Hematopoietic multipotent progenitor cell treated with erythropoietin and hydrocortisone succinate and interleukin-3 and kit ligand, for 15 days (in vitro differentiated cells): ENCODE results near the gene CCNDBP1.
A peak's percentile ranks its signal among the peaks of the same experiment; 100 is the strongest.
"Not testable (repeated sequence)": the region's sequence is repeated elsewhere in the genome, so short reads cannot be mapped to it uniquely, and the experiment has no call there.

ENCODE experiments used
- DNase-seq: peaks from one replicate; pipeline ENCODE4 v3.0.0-alpha.2; 2015; ENCODE audit warnings: low spot score

The CCNDBP1 gene

GRCh38 chr15:43185157-43186002 is at the start of gene CCNDBP1:
CCNDBP1 (plus strand) TSS chr15:43185403; CDS start chr15:43185499, 96 bp downstream.
- DNase-seq: peak; percentile 97

- DNase-seq: no peak
Measured at GRCh38 chr15:43143203-43143941, 41.8 kb upstream of the CCNDBP1 start.

- DNase-seq: no peak
Measured at GRCh38 chr15:43144512-43144911, 40.7 kb upstream of the CCNDBP1 start.

GRCh38 chr15:43146184-43146583 is 39.0 kb upstream of the CCNDBP1 start:
- DNase-seq: no peak

- DNase-seq: no peak
Measured at GRCh38 chr15:43150191-43150929, 34.8 kb upstream of the CCNDBP1 start.

GRCh38 chr15:43151688-43152087 is 33.5 kb upstream of the CCNDBP1 start:
- DNase-seq: no peak

- no peak for DNase-seq
Measured at GRCh38 chr15:43153269-43153668, 31.9 kb upstream of the CCNDBP1 start.

- DNase-seq: no peak
Measured at GRCh38 chr15:43165801-43166325, 19.3 kb upstream of the CCNDBP1 start.

- DNase-seq: not testable (repeated sequence)
Measured at GRCh38 chr15:43167261-43167660, 17.9 kb upstream of the CCNDBP1 start.

GRCh38 chr15:43168192-43169107 is 16.8 kb upstream of the CCNDBP1 start:
- no peak for DNase-seq

- DNase-seq: no peak
Measured at GRCh38 chr15:43169888-43170287, 15.3 kb upstream of the CCNDBP1 start.

GRCh38 chr15:43175656-43176309 is 9.4 kb upstream of the CCNDBP1 start:
- DNase-seq: not testable (repeated sequence)

- not testable (repeated sequence) for DNase-seq
Measured at GRCh38 chr15:43177147-43177546, 8.1 kb upstream of the CCNDBP1 start.

- DNase-seq: no peak
Measured at GRCh38 chr15:43183270-43183669, 1.9 kb upstream of the CCNDBP1 start.

GRCh38 chr15:43184407-43185124 is 637 bp upstream of the CCNDBP1 start:
- peak; percentile 69 for DNase-seq

- DNase-seq: peak; percentile 53
Measured at GRCh38 chr15:43186003-43186353, 775 bp downstream of the CCNDBP1 start.

GRCh38 chr15:43187544-43188155 is 2.4 kb downstream of the CCNDBP1 start:
- peak; percentile 85 for DNase-seq

GRCh38 chr15:43189296-43189695 is 4.1 kb downstream of the CCNDBP1 start:
- peak; percentile 54 for DNase-seq

- DNase-seq: no peak
Measured at GRCh38 chr15:43190178-43190577, 5.0 kb downstream of the CCNDBP1 start.

GRCh38 chr15:43193710-43194109 is 8.5 kb downstream of the CCNDBP1 start:
- DNase-seq: no peak
